GM13977 (cell line): Measurements from ENCODE around the gene SSR1.

Experiments
- DNase-seq: peaks from one replicate; pipeline ENCODE4 v3.0.0; 2012; ENCODE audit warnings: low spot score
- in situ Hi-C: fragments of 300-500 bp; cut with MboI; formaldehyde crosslinking; loops from one replicate; pipeline ENCODE4 v1.12.0; 2022; ENCODE audit warnings: low sequenced_read_pairs, low pct_unique_long_range_greater_than_20kb, mixed read lengths, inconsistent platforms; ENCODE audit not compliant: unreplicated experiment
- TF ChIP-seq, protein P1 (sequence below): IDR thresholded peaks from 2 replicates; pipeline ENCODE4 v1.5.1; 2012; ENCODE audit warnings: mild to moderate bottlenecking, control low read depth; ENCODE audit not compliant: insufficient read depth; ENCODE audit errors: extremely low read depth, missing control alignments

Gene SSR1

DNA sequence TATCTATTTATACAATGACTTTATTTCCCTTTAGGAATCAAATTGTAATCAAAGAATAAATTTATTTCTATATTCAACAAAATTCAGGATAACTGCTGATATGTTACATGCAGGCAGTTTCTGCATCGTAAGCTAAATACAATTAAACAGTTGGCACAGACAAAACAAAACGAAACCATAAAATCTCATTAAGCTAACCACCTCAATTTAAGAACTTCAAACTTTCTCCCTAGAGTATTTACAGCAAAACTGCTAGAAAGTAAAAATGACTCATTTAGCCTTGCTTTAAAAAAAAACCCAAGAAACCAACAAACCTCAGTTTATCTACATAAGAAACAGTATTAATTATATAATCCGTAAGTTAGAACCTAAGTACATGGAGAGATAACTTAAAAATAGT is 17.1 kb downstream of the SSR1 start:
- in situ Hi-C loops: loop anchor here (25.0 kb wide), 2 partner anchors 91 to 741 kb away; partner anchors contain the start of genes CAGE1 and RIOK1
- DNase-seq: no peak
- TF ChIP-seq, protein P1, sequence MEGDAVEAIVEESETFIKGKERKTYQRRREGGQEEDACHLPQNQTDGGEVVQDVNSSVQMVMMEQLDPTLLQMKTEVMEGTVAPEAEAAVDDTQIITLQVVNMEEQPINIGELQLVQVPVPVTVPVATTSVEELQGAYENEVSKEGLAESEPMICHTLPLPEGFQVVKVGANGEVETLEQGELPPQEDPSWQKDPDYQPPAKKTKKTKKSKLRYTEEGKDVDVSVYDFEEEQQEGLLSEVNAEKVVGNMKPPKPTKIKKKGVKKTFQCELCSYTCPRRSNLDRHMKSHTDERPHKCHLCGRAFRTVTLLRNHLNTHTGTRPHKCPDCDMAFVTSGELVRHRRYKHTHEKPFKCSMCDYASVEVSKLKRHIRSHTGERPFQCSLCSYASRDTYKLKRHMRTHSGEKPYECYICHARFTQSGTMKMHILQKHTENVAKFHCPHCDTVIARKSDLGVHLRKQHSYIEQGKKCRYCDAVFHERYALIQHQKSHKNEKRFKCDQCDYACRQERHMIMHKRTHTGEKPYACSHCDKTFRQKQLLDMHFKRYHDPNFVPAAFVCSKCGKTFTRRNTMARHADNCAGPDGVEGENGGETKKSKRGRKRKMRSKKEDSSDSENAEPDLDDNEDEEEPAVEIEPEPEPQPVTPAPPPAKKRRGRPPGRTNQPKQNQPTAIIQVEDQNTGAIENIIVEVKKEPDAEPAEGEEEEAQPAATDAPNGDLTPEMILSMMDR: no peak

DNA sequence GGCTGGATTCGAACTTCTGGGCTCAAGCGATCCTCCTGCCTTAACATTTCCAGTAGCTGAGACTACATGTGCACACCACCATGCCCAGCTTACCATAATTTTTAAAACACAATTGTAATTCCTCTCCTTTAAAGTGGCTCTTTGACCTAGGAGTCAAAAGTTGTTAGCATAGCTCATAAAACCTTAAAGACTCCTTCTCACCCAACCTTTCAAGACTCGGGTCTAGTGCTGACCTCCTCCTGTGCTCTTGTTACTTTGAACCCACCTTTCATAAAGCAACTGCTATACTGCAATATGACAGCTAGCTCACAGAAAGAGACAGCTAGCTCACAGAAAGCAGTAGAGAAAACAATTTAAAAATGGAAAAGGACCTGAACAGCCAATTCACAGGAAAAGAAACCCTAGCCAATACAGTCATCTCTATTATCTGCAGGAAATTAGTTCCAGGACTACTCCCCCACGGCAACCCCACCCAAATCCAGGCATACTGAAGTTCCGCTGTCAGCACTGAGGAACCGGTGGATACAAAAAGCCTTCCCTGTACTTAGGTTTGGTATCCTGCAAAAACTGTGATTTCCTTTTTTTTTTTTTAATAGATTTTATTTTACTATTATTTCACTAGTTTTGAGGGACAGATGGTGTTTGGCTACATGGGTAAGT is 20.3 kb downstream of the SSR1 start:
- TF ChIP-seq, protein P1: no peak
- in situ Hi-C loops: loop anchor here (25.0 kb wide), 2 partner anchors 95 to 745 kb away; partner anchors contain the start of genes CAGE1 and RIOK1
- DNase-seq: no peak

DNA sequence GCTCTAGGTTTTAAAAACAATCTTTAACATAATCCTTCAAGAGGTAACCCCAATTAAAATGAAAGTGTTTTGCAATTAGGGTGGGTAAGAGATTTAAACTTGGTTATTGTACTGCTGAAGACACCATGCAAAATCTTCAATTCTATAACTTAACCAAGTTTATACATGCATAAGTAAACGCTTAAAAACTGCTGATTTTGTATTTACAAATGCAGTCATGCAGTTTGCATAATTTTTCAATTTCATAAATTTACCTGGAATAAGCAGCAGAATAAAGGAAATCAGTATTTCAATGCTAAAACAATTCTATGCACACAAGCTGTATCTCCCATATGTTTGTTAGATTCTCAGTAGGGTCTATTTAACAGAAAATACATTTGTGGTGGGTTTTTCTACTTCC is 22.9 kb downstream of the SSR1 start:
- in situ Hi-C loops: loop anchor here (25.0 kb wide), 2 partner anchors 97 to 747 kb away; partner anchors contain the start of genes CAGE1 and RIOK1
- DNase-seq: no peak
- TF ChIP-seq, protein P1: no peak

DNA sequence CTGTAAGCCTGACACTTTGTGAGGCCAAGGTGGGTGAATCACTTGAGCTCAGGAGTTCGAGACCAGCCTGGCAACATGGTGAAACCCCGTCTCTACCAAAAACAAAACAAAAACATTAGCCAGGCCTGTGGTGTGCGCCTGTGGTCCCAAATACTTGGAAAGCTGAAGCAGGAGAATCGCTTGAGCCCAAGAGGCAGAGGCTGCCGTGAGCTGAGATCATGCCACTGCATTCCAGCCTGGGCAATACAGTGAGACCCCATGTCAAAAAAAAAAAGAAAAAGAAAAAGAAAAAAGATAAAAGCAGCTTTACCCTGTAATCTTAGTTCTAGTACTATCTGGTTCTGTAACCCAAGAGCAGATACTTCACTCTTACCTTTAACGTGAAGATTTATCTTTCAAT is 27.6 kb downstream of the SSR1 start:
- no peak for DNase-seq
- in situ Hi-C loops: loop anchor here (25.0 kb wide), 2 partner anchors 102 to 752 kb away; partner anchors contain the start of genes CAGE1 and RIOK1
- TF ChIP-seq, protein P1: no peak

DNA sequence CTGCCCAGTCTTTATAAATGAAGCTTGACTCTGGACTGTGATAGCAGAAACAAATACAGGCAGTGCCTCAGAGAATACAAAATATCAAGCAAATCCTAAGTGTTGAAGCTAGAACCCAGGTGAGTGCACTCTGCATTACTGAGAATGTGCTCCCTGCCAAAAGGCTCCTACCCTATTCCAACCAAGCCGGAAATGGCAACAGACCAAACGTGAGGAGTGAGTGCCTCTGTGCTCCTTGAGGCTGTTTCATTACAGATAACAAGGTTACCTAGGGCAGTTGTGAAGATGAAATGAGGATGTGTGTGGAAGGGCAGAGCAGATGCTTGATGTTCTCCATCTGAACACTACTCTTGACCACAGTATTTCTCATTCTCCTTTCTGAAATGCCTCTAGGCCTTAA is 29.3 kb downstream of the SSR1 start:
- TF ChIP-seq, protein P1: no peak
- in situ Hi-C loops: loop anchor here (25.0 kb wide), 2 partner anchors 104 to 754 kb away; partner anchors contain the start of genes CAGE1 and RIOK1
- DNase-seq: no peak

DNA sequence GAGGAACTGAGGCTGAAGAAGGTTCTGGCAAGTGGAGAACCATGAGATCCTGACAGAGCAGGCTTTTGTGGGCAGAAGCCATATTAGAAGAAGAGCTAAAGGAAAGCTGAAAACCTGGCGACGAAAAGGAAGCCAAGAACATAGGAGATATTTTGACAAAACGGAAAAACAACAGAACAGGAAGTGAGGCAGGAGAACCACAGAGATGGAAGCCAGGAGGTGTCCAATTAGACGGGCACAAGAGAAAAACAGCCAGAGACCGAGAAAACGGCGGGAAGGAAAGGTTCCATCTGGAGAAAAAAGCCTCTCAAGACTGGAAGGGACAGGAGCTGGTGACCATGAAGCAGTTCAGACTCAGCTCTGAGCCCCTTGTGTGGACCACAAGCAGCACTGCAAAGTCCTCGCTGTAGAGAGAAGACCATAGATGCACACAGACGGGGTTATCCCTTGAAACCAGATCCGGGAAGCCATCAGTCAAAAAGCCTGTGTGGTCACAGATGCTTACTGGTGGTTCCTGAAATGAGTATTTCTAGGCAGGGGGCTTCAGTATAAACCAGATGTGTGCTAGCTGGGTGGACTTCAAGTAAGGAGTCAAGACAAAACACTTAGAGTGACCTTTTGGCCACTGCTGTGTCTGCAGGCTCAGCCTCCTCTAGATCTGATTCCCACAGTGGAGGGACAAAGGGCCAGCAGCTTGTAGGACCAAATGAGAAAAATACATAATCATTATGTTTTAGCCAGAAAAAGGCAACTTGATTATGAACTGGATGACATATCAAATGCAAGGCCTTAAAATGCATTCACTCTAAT is 30.7 kb downstream of the SSR1 start:
- DNase-seq: no peak
- TF ChIP-seq, protein P1: no peak
- in situ Hi-C loops: loop anchor here (25.0 kb wide), 2 partner anchors 105 to 755 kb away; partner anchors contain the start of genes CAGE1 and RIOK1
